Activated naive CD4-positive, alpha-beta T cell treated with anti-CD3 and anti-CD28 coated beads, Interleukin-2, amount 10 ng/mL, durations not matched to agents 7 days and 5 days (primary cell): ENCODE measurements around the gene DHRS7.

Source experiments
- CTCF ChIA-PET: fragments of 350-600 bp; sonication (Branson Sonifier 250); formaldehyde crosslinking; loops from one replicate; lab custom pipeline; 2021; ENCODE audit warnings: antibody characterized with exemption; lab: Charles Lee
- DNase-seq: peaks from one replicate; pipeline ENCODE4 v3.0.0-alpha.2; 2020
- H3K27ac Mint-ChIP-seq: one replicate; pipeline ENCODE4 v1.8.0; 2021; ENCODE audit warnings: mild to moderate bottlenecking, moderate library complexity, mixed read lengths
- H3K27me3 Mint-ChIP-seq: one replicate; pipeline ENCODE4 v1.8.0; 2021; ENCODE audit warnings: mild to moderate bottlenecking, mixed read lengths
- H3K36me3 Mint-ChIP-seq: one replicate; pipeline ENCODE4 v1.8.0; 2021; ENCODE audit warnings: mixed read lengths
- H3K4me1 Mint-ChIP-seq: one replicate; pipeline ENCODE4 v1.8.0; 2021; ENCODE audit warnings: mixed read lengths
- H3K4me3 Mint-ChIP-seq: one replicate; pipeline ENCODE4 v1.8.0; 2021; ENCODE audit warnings: mild to moderate bottlenecking, moderate library complexity, mixed read lengths
- H3K9me3 Mint-ChIP-seq: one replicate; pipeline ENCODE4 v1.8.0; 2021; ENCODE audit warnings: mixed read lengths

DHRS7 gene

GRCh38 chr14:60164712-60165546, at the start of gene DHRS7:
DHRS7 (minus strand) TSS chr14:60165398; CDS start chr14:60165309, 89 bp downstream.
- DNase-seq = peak; percentile 67
- H3K4me1 Mint-ChIP-seq = peaks cover 29% of the 10 kb centered on the region
- peak within 1 kb of the TSS; percentile 95 for H3K4me3 Mint-ChIP-seq

GRCh38 chr14:60214415-60215126, 49.4 kb upstream of the DHRS7 start:
- CTCF ChIA-PET = no interaction called here
- Mint-ChIP-seq H3K4me3 (no peak overlapping the region), H3K36me3 (no peaks in the 10 kb centered on the region), H3K9me3 (no peaks in the 10 kb centered on the region), H3K27me3 (no peaks in the 10 kb centered on the region), H3K4me1 (no peaks in the 10 kb centered on the region), H3K27ac (no peak overlapping the region)
- DNase-seq = no peak

More at GRCh38 chr14:60164712-60165546, at the start of gene DHRS7:
- CTCF ChIA-PET = interaction anchor here (0.5 to 3.1 kb wide), 13 partner anchors 9 to 1133 kb away, joined by 3 to 21 read pairs (median 4); partner anchors contain the start of gene CCDC175
- H3K9me3 Mint-ChIP-seq = no peaks in the 10 kb centered on the region
- peak within 1 kb of the TSS; percentile 95 for H3K27ac Mint-ChIP-seq
- peaks cover 5% of the 10 kb centered on the region for H3K27me3 Mint-ChIP-seq
- peaks cover 10% of the 10 kb centered on the region for H3K36me3 Mint-ChIP-seq

- CTCF ChIA-PET = interaction anchor here (1.1 kb wide), 1 partner anchor 27 kb away, joined by 3 read pairs; no protein-coding TSS in a partner anchor
Measured at GRCh38 chr14:60214003-60214402, 48.8 kb upstream of the DHRS7 start.

GRCh38 chr14:60212503-60213371, 47.5 kb upstream of the DHRS7 start:
- Mint-ChIP-seq H3K36me3 (no peaks in the 10 kb centered on the region), H3K4me3 (no peak overlapping the region), H3K27me3 (no peaks in the 10 kb centered on the region), H3K9me3 (no peaks in the 10 kb centered on the region), H3K27ac (no peak overlapping the region), H3K4me1 (no peaks in the 10 kb centered on the region)
- CTCF ChIA-PET = interaction anchor here (1.1 kb wide), 1 partner anchor 29 kb away, joined by 3 read pairs; no protein-coding TSS in a partner anchor
- DNase-seq = no peak

More at GRCh38 chr14:60214003-60214402, 48.8 kb upstream of the DHRS7 start:
- H3K4me3 Mint-ChIP-seq = no peak overlapping the region
- H3K36me3 Mint-ChIP-seq = no peaks in the 10 kb centered on the region
- H3K27me3 Mint-ChIP-seq = no peaks in the 10 kb centered on the region
- no peak overlapping the region for H3K27ac Mint-ChIP-seq
- no peaks in the 10 kb centered on the region for H3K9me3 Mint-ChIP-seq
- no peak for DNase-seq
- no peaks in the 10 kb centered on the region for H3K4me1 Mint-ChIP-seq

- Mint-ChIP-seq H3K36me3 (no peaks in the 10 kb centered on the region), H3K27ac (no peak overlapping the region), H3K27me3 (peaks cover 8% of the 10 kb centered on the region), H3K4me3 (no peak overlapping the region), H3K4me1 (no peaks in the 10 kb centered on the region), H3K9me3 (no peaks in the 10 kb centered on the region)
- CTCF ChIA-PET = no interaction called here
- DNase-seq = no peak
Measured at GRCh38 chr14:60211153-60211552, 46.0 kb upstream of the DHRS7 start.

GRCh38 chr14:60210703-60211102, 45.5 kb upstream of the DHRS7 start:
- Mint-ChIP-seq H3K27ac (no peak overlapping the region), H3K4me3 (no peak overlapping the region), H3K4me1 (no peaks in the 10 kb centered on the region), H3K36me3 (no peaks in the 10 kb centered on the region), H3K27me3 (peaks cover 11% of the 10 kb centered on the region), H3K9me3 (no peaks in the 10 kb centered on the region)
- CTCF ChIA-PET = no interaction called here
- DNase-seq = no peak

- Mint-ChIP-seq H3K4me3 (no peak overlapping the region), H3K27ac (no peak overlapping the region), H3K27me3 (peaks cover 16% of the 10 kb centered on the region), H3K9me3 (no peaks in the 10 kb centered on the region), H3K36me3 (no peaks in the 10 kb centered on the region), H3K4me1 (no peaks in the 10 kb centered on the region)
- DNase-seq = no peak
- CTCF ChIA-PET = no interaction called here
Measured at GRCh38 chr14:60206837-60207533, 41.8 kb upstream of the DHRS7 start.

- CTCF ChIA-PET = no interaction called here
- no peak for DNase-seq
- H3K27ac Mint-ChIP-seq = no peak overlapping the region
- H3K36me3 Mint-ChIP-seq = no peaks in the 10 kb centered on the region
- no peak overlapping the region for H3K4me3 Mint-ChIP-seq
- no peaks in the 10 kb centered on the region for H3K9me3 Mint-ChIP-seq
- no peaks in the 10 kb centered on the region for H3K4me1 Mint-ChIP-seq
- peaks cover 16% of the 10 kb centered on the region for H3K27me3 Mint-ChIP-seq
Measured at GRCh38 chr14:60206249-60206670, 41.1 kb upstream of the DHRS7 start.

- no peaks in the 10 kb centered on the region for H3K36me3 Mint-ChIP-seq
- no peak overlapping the region for H3K4me3 Mint-ChIP-seq
- no peaks in the 10 kb centered on the region for H3K4me1 Mint-ChIP-seq
- CTCF ChIA-PET = no interaction called here
- no peak for DNase-seq
- H3K9me3 Mint-ChIP-seq = no peaks in the 10 kb centered on the region
- H3K27ac Mint-ChIP-seq = no peak overlapping the region
- peaks cover 16% of the 10 kb centered on the region for H3K27me3 Mint-ChIP-seq
Measured at GRCh38 chr14:60204843-60205774, 39.9 kb upstream of the DHRS7 start.

- Mint-ChIP-seq H3K4me1 (no peaks in the 10 kb centered on the region), H3K27me3 (peaks cover 16% of the 10 kb centered on the region), H3K4me3 (no peak overlapping the region), H3K27ac (no peak overlapping the region), H3K36me3 (no peaks in the 10 kb centered on the region), H3K9me3 (peaks cover under 1% of the 10 kb centered on the region)
- no peak for DNase-seq
- CTCF ChIA-PET = no interaction called here
Measured at GRCh38 chr14:60204104-60204842, 39.1 kb upstream of the DHRS7 start.

GRCh38 chr14:60199321-60199720, 34.1 kb upstream of the DHRS7 start:
- DNase-seq = no peak
- H3K27me3 Mint-ChIP-seq = no peaks in the 10 kb centered on the region
- H3K9me3 Mint-ChIP-seq = peaks cover 5% of the 10 kb centered on the region
- H3K36me3 Mint-ChIP-seq = no peaks in the 10 kb centered on the region
- H3K27ac Mint-ChIP-seq = no peak overlapping the region
- H3K4me1 Mint-ChIP-seq = no peaks in the 10 kb centered on the region
- CTCF ChIA-PET = no interaction called here
- H3K4me3 Mint-ChIP-seq = no peak overlapping the region

GRCh38 chr14:60197629-60198303, 32.6 kb upstream of the DHRS7 start:
- no peaks in the 10 kb centered on the region for H3K27me3 Mint-ChIP-seq
- H3K27ac Mint-ChIP-seq = no peak overlapping the region
- H3K4me3 Mint-ChIP-seq = no peak overlapping the region
- DNase-seq = no peak
- H3K4me1 Mint-ChIP-seq = no peaks in the 10 kb centered on the region
- CTCF ChIA-PET = no interaction called here
- H3K36me3 Mint-ChIP-seq = no peaks in the 10 kb centered on the region
- H3K9me3 Mint-ChIP-seq = peaks cover 5% of the 10 kb centered on the region
